Right lobe of liver (tissue), 4 donors: ENCODE results near the gene RBM18.

Source experiments
- POLR2A ChIP-seq: fragments of 450-650 bp; IDR thresholded peaks from one replicate; pipeline ENCODE4 v1.6.1; 2017; ENCODE audit warnings: antibody characterized with exemption, mild to moderate bottlenecking
- TF ChIP-seq, protein P1 (sequence below), 4 donors: fragments of 200-600 bp in 3 of 4; fragments of 450-650 bp in 1 of 4; IDR thresholded peaks; one replicate each; pipeline versions ENCODE4 v1.5.1 to v1.8.0; 2016 to 2022; ENCODE audit warnings: antibody characterized with exemption in 4 of 4, mild to moderate bottlenecking in 2 of 4
- donor health status: DM: no; HTN: no; CAD: no.
- donor health status: DM: no; HTN: no; CAD: no.
- donor health status: DM: no; HTN: yes; CAD: no.

DNA sequence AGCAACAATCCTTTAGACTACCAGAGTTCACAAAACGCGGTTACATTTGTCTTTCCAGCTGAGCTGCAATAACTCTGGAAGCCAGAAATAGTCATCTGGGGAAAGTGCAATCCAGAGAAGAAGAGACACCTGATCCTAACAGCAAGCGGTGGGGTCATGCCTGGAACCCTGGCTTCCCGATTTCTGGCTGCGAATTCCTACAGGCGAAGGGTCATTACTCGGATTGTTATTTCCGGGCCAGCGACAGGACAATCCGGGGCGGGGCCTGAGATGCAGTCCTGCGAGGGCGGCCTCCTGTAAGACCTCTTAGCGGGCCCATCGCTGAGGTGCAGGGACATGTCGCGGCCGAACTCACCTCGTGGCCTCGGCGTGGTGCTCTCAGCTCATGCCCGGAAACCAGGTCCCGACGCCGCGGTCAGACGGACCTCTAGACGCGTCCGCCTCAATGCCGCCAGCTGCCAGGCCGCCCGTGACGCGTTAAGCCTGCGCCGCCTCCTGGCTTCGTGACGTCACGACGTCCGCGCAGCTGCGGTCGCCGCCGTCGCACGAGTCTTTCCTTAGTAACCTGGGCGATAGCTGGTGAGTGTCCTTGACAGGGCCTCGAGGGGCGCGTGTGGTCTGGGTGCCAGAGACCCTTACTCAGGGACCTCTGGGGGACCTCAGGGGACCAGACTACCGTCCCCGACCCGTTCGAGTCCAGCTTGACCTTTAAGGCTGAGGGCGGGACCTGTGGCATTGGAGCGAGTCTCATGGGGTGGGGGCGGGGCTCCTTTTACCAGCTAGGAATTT is at the start of gene RBM18, which contains the start of gene MRRF:
- TF ChIP-seq, protein P1, sequence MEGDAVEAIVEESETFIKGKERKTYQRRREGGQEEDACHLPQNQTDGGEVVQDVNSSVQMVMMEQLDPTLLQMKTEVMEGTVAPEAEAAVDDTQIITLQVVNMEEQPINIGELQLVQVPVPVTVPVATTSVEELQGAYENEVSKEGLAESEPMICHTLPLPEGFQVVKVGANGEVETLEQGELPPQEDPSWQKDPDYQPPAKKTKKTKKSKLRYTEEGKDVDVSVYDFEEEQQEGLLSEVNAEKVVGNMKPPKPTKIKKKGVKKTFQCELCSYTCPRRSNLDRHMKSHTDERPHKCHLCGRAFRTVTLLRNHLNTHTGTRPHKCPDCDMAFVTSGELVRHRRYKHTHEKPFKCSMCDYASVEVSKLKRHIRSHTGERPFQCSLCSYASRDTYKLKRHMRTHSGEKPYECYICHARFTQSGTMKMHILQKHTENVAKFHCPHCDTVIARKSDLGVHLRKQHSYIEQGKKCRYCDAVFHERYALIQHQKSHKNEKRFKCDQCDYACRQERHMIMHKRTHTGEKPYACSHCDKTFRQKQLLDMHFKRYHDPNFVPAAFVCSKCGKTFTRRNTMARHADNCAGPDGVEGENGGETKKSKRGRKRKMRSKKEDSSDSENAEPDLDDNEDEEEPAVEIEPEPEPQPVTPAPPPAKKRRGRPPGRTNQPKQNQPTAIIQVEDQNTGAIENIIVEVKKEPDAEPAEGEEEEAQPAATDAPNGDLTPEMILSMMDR (IDR thresholded peaks at IDR 0.05) = no peak
- TF ChIP-seq POLR2A = peak; percentile 57
